Pancreas (tissue), 10 donors: Measurements from ENCODE around the gene ROPN1B. TPM values are rescaled to one million over a fixed set of nuclear protein-coding genes. Genes with fewer than 3 reads are reported as not detected.
A peak's percentile ranks its signal among the peaks of the same experiment; 100 is the strongest.
"Not testable (repeated sequence)": the region's sequence is repeated elsewhere in the genome, so short reads cannot be mapped to it uniquely, and the experiment has no call there.

Source experiments
- ATAC-seq, 4 donors: fragments of 200-7000 bp; cut with Tn5 transposase; one replicate each; pipeline versions ENCODE4 v1.8.0 to v1.9.1; 2020; ENCODE audit warnings: mild to moderate bottlenecking in 4 of 4, moderate library complexity in 4 of 4
- DNase-seq, 6 donors: peaks; one replicate each; pipeline ENCODE4 v3.0.0-alpha.2; 2020
- FAIRE-seq: peaks from 2 replicates; lab custom pipeline; 2012; peaks lifted over from hg19 to GRCh38; lab: Jason Lieb, UNC
- H3K27ac ChIP-seq, 4 donors: fragments of 200-600 bp; sonication (generic); 1 replicate in 3 of 4; 2 replicates in 1 of 4; pipeline versions ENCODE4 v1.5.0 to v1.8.0; 2020
- H3K27me3 ChIP-seq, 4 donors: fragments of 200-600 bp; one replicate each; pipeline ENCODE4 v1.8.0; 2021
- H3K36me3 ChIP-seq, 3 donors: fragments of 200-600 bp; sonication (generic) in 1 of 3; one replicate each; pipeline versions ENCODE4 v1.5.0 to v1.8.0; 2020 to 2021
- H3K4me1 ChIP-seq, 3 donors: fragments of 200-600 bp; one replicate each; pipeline ENCODE4 v1.8.0; 2021
- H3K4me3 ChIP-seq, 4 donors: fragments of 200-600 bp; sonication (generic) in 2 of 4; one replicate each; pipeline versions ENCODE4 v1.5.0 to v1.8.0; 2020 to 2021
- H3K9me3 ChIP-seq, 4 donors: fragments of 200-600 bp; one replicate each; pipeline ENCODE4 v1.8.0; 2021
- WGBS, 2 donors: extraction: QIAGEN DNeasy Blood & Tissue Kit; methylation state at CpG; one replicate each; pipeline ENCODE4 v1.1.7; 2013; 5-methylcytosine and 5-hydroxymethylcytosine counted together
- intact Hi-C, 3 donors: fragments of 100-400 bp; cut with DNase I; formaldehyde crosslinking; loops; one replicate each; pipeline versions ENCODE4 v1.11.1 to v1.14.2; 2022
- polyA plus RNA-seq, 2 donors: library from polyadenylated mRNA; stranded (reverse); fragments of 200-250 nt; gene quantifications; one replicate each; pipeline ENCODE4 v1.2.3, GENCODE V29; 2013
- total RNA-seq, 6 donors: library from RNA; stranded (reverse); fragmentation: NEBNext Ultra II Directional in 4 of 6; extraction: Animal tissue kit (Norgen Biotek cat#: 25700) in 4 of 6; gene quantifications; one replicate each; pipeline versions ENCODE4 v1.2.1 to v1.2.4, GENCODE V29; 2021 to 2023
- TF ChIP-seq, protein P1 (sequence below), 4 donors: fragments of 200-600 bp; sonication (generic) in 3 of 4; IDR thresholded peaks; one replicate each; pipeline versions ENCODE4 v1.5.0 to v1.8.0; 2021; ENCODE audit warnings: antibody characterized with exemption in 4 of 4
- donor health status: healthy with polysubstance abuse.
- donor health status: DM: no; HTN: no; CAD: no; lungs with moderate emphysema.
- donor health status: DM: no; HTN: no; CAD: no.
- donor health status: control.
- donor health status: control.
- donor health status: Bipolar disorder and iron deficiency.
- donor health status: DM: yes; HTN: yes; CAD: no.
- donor health status: DM: no; HTN: no; CAD: no.
- donor health status: DM: no; HTN: no; CAD: no.
- donor health status: DM: yes; HTN: yes; CAD: no.

Gene ROPN1B
- total and polyA plus RNA-seq, 8 donors: 0.19 to 0.23 (median 0.20) TPM; not detected in 5

DNA sequence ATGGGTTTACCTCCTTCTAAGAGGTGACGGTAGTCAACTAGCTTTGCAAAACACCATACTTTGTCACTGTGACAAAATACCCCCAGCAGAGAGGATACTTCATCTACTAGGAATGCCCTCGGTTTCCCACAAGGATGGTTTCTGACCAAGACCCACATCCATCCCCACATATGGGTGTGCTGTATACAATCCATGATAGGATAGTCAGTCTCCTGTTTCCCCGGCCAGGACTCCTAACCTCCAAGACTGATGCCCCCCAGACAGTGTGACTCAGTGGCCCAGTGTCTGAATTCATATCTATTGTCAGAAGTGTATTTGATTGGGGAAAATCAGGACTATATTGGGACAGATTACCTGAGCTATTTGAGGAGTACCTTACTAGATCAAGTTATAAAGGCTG is 17.8 kb upstream of the ROPN1B start:
- WGBS, 2 donors: 77 to 86% methylated on average over 3 of the region's 3 CpGs
- ATAC-seq, H3K36me3 ChIP-seq, H3K27ac ChIP-seq, H3K9me3 ChIP-seq, H3K4me1 ChIP-seq, intact Hi-C loops, FAIRE-seq, DNase-seq, H3K27me3 ChIP-seq, H3K4me3 ChIP-seq: not testable (repeated sequence)

DNA sequence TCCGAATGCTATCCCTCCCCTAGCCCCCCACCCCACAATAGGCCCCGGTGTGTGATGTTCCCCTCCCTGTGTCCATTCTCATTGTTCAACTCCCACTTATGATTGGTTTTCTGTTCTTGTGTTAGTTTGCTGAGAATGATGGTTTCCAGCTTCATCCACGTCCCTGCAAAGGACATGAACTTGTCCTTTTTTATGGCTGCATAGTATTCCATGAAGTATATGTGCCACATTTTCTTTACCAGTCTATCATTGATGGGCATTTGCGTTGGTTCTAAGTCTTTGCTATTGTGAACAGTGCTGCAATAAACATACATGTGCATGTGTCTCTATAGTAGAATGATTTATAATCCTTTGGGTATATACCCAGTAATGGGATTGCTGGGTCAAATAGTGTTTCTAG is 12.0 kb upstream of the ROPN1B start:
- H3K4me3 ChIP-seq, H3K36me3 ChIP-seq, DNase-seq, H3K4me1 ChIP-seq, H3K27ac ChIP-seq, H3K27me3 ChIP-seq, H3K9me3 ChIP-seq, FAIRE-seq, ATAC-seq, intact Hi-C loops: not testable (repeated sequence)
- 74 to 83% methylated on average over 4 of the region's 4 CpGs for WGBS, 2 donors

DNA sequence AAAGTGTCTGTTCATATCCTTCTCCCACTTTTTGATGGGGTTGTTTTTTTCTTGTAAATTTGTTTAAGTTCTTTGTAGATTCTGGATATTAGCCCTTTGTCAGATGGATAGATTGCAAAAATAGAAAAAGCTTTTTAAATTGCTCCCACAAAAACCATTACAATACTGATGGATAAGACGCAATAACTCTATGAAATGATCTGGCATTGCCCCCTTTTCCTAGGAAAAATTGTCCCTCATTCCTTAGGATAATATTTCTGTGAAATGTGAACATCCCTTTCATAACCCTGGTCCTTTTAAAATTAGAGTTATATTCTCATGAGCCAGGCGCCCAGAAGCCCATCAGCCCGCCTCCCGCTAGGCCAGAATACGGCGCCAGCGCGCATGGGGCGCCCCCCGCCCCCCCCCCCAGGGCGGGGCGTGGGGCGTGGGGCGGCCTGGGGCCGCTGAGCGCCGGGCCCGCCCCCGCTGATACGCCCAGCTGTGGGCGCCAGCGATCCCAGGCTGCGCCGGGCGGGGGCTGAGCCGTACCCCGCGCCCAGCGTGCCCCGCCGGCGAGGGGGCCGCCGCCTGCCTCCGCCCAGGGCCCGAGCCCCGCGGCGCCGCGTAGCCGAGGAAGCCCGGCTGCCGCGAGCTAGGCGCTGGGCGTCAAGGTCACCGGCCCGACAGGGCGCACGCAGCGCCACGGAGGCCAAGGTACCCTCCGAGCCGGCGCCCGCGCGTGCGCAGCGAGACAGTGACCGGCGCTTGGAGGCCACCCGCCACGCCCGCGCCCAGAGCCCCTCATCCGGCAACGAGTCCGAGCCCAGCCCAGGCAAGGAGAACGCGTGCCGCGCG is 11.1 kb upstream of the ROPN1B start:
- TF ChIP-seq, protein P1, sequence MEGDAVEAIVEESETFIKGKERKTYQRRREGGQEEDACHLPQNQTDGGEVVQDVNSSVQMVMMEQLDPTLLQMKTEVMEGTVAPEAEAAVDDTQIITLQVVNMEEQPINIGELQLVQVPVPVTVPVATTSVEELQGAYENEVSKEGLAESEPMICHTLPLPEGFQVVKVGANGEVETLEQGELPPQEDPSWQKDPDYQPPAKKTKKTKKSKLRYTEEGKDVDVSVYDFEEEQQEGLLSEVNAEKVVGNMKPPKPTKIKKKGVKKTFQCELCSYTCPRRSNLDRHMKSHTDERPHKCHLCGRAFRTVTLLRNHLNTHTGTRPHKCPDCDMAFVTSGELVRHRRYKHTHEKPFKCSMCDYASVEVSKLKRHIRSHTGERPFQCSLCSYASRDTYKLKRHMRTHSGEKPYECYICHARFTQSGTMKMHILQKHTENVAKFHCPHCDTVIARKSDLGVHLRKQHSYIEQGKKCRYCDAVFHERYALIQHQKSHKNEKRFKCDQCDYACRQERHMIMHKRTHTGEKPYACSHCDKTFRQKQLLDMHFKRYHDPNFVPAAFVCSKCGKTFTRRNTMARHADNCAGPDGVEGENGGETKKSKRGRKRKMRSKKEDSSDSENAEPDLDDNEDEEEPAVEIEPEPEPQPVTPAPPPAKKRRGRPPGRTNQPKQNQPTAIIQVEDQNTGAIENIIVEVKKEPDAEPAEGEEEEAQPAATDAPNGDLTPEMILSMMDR (IDR thresholded peaks at IDR 0.05): no peak
- peak in 2 of 6 donors; percentile 12 to 21 for DNase-seq
- Histone ChIP-seq H3K4me1 (no peaks in the 10 kb centered on the region), H3K9me3 (no peaks in the 10 kb centered on the region), H3K27me3 (no peaks in the 10 kb centered on the region), H3K36me3 (no peaks in the 10 kb centered on the region), H3K27ac (no peak overlapping the region), H3K4me3 (no peak overlapping the region)
- peak in 1 of 4 donors; percentile 36 for ATAC-seq
- intact Hi-C loops: no loop called here
- 5 to 13% methylated on average over 41 to 75 of the region's 75 CpGs for WGBS, 2 donors
- FAIRE-seq: no peak

DNA sequence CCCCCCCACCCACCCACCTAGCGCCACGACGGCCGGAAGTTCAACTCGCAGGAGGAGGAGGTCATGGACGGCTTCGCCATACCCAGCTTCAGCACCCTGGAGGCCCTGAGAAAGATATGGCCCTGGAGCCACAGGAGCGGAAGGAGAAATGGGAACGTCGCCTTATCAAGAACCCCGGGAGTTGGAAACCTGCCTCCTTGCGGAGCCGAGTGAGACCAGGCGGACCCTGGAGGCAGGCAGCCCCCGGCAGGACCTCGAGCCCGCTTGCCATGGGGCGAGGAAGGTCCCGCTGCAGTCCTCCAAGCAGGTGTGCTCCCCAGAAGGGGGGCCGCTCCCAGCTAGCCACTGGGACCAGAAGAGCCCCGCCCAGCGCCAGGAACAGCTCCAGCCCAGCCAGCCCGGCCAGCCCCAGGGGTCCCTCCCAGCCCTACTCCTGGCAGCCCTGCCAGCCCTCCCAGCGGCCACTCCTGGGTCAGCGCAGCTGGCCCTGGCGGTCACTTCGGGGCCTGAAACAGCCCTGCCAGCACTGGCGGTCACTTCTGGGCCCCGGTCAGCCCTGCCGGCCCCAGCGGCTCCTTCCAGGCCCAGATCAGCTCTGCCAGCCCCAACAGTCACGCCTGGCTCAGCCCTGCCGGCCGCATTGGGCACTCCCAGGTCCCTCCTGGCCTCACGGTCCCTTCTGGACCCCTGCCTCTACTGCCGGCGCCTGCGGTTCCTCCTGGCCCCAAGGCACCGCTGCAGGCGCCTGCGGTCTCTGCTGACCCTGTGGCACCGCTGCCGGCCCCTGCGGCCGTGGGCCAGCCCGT is 10.3 kb upstream of the ROPN1B start:
- ATAC-seq: no peak
- no peak for FAIRE-seq
- intact Hi-C loops: no loop called here

DNA sequence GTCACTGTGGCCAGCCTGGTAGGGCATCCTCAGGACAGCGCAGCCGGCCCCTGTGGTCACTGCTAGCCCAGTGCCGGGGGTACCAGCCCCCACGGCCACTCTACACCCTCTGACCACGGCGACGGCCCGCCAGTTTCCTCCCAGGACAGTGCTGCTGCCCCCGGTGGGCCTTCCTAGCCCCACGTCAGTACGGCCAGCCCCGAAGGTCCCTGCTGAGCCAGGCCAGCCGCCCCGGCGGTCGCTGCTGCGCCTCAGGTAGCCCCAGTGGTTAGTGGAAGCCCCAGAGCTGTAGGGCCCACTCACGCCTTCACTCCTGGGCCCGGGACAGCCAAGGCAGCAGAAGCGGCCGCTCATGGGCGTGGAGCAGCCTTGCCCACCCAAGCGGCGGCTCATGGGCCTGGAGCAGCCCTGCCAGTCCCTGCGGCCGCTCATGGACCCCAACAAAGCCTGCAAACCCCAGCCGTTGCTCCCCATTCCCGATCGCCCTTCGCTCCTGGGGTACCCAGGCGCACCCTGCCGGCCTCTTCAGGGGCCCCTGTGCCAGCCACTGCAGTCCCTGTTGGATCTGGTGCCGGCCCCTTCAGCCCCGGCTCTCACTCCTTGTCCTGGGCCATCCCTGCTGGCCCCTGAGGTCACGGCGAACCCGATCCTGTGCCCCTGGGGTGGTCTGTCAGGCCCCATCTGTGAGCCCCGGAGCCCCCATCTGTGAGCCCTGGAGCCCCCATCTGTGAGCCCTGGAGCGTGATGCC is 9.5 kb upstream of the ROPN1B start:
- Histone ChIP-seq H3K36me3 (no peaks in the 10 kb centered on the region), H3K27me3 (no peaks in the 10 kb centered on the region), H3K4me1 (no peaks in the 10 kb centered on the region), H3K9me3 (no peaks in the 10 kb centered on the region), H3K4me3 (no peak overlapping the region), H3K27ac (no peak overlapping the region)
- DNase-seq (peak in 2 of 6 donors; percentile 23 to 77), ATAC-seq (no peak), FAIRE-seq (no peak)
- TF ChIP-seq, protein P1 (IDR thresholded peaks at IDR 0.05): no peak
- intact Hi-C loops: no loop called here
- WGBS, 2 donors: 94% methylated on average over 35 to 39 of the region's 39 CpGs

More for the DNA sequence above, 10.3 kb upstream of the ROPN1B start:
- Histone ChIP-seq H3K27me3 (no peaks in the 10 kb centered on the region), H3K9me3 (no peaks in the 10 kb centered on the region), H3K36me3 (no peaks in the 10 kb centered on the region), H3K4me3 (no peak overlapping the region), H3K4me1 (no peaks in the 10 kb centered on the region), H3K27ac (no peak overlapping the region)
- 77 to 78% methylated on average over 43 to 46 of the region's 46 CpGs for WGBS, 2 donors
- peak in 3 of 6 donors; percentile 8 to 78 (median 21) for DNase-seq
- TF ChIP-seq, protein P1 (IDR thresholded peaks at IDR 0.05): no peak
